Breast epithelium (tissue), 3 donors: Measurements from ENCODE around the gene LRP1.

ENCODE experiments used
- POLR2A ChIP-seq: fragments of 450-650 bp; IDR thresholded peaks from one replicate; pipeline ENCODE4 v1.6.1; 2016; ENCODE audit warnings: antibody characterized with exemption, mild to moderate bottlenecking, moderate library complexity
- POLR2AphosphoS5 ChIP-seq, 3 donors: sonication (generic); formaldehyde crosslinking; IDR thresholded peaks; one replicate each; pipeline ENCODE4 v1.6.1; 2017; ENCODE audit warnings: antibody characterized with exemption in 3 of 3
- TF ChIP-seq, protein P1 (sequence below), 3 donors: fragments of 450-650 bp; IDR thresholded peaks; one replicate each; pipeline ENCODE4 v1.5.1; 2016 to 2017; ENCODE audit warnings: antibody characterized with exemption in 3 of 3, mild to moderate bottlenecking in 3 of 3, moderate library complexity in 3 of 3

- TF ChIP-seq POLR2A: no peak
- no peak for TF ChIP-seq POLR2AphosphoS5 (IDR thresholded peaks at IDR 0.05)
- TF ChIP-seq, protein P1, sequence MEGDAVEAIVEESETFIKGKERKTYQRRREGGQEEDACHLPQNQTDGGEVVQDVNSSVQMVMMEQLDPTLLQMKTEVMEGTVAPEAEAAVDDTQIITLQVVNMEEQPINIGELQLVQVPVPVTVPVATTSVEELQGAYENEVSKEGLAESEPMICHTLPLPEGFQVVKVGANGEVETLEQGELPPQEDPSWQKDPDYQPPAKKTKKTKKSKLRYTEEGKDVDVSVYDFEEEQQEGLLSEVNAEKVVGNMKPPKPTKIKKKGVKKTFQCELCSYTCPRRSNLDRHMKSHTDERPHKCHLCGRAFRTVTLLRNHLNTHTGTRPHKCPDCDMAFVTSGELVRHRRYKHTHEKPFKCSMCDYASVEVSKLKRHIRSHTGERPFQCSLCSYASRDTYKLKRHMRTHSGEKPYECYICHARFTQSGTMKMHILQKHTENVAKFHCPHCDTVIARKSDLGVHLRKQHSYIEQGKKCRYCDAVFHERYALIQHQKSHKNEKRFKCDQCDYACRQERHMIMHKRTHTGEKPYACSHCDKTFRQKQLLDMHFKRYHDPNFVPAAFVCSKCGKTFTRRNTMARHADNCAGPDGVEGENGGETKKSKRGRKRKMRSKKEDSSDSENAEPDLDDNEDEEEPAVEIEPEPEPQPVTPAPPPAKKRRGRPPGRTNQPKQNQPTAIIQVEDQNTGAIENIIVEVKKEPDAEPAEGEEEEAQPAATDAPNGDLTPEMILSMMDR (IDR thresholded peaks at IDR 0.05): no peak
Measured at GRCh38 chr12:57210926-57211692, 82.8 kb downstream of the LRP1 start.
